ENCODE results near the gene IQCM.

DNA sequence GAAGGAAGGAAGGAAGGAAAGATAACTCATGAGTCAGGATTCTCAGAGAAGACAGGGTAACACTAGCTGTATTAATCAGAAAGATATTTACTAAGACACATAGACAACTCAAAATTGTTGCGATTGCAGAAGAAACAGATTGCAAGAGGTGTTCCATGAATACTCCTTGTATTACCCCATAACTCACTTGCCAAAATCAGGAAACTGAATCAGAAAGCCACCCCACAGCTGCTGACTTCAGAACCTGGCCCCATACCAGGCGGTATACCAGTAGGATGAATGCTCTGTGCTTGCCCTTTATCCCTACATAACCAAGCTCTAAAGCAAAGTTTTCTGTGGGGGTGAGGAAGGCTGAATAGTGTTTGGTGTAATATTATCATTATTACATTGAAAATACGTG lies 468.5 kb downstream of the IQCM start:
- TF ChIP-seq, protein P1, sequence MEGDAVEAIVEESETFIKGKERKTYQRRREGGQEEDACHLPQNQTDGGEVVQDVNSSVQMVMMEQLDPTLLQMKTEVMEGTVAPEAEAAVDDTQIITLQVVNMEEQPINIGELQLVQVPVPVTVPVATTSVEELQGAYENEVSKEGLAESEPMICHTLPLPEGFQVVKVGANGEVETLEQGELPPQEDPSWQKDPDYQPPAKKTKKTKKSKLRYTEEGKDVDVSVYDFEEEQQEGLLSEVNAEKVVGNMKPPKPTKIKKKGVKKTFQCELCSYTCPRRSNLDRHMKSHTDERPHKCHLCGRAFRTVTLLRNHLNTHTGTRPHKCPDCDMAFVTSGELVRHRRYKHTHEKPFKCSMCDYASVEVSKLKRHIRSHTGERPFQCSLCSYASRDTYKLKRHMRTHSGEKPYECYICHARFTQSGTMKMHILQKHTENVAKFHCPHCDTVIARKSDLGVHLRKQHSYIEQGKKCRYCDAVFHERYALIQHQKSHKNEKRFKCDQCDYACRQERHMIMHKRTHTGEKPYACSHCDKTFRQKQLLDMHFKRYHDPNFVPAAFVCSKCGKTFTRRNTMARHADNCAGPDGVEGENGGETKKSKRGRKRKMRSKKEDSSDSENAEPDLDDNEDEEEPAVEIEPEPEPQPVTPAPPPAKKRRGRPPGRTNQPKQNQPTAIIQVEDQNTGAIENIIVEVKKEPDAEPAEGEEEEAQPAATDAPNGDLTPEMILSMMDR (IDR thresholded peaks at IDR 0.05; ENCODE audit: insufficient read depth, low read length): no peak
- TF ChIP-seq POLR2AphosphoS5 (IDR thresholded peaks at IDR 0.05; ENCODE audit: low read depth): no peak
- TF ChIP-seq SPI1 (IDR thresholded peaks at IDR 0.05; ENCODE audit: borderline replicate concordance, low read depth): no peak
- TF ChIP-seq, protein P2, sequence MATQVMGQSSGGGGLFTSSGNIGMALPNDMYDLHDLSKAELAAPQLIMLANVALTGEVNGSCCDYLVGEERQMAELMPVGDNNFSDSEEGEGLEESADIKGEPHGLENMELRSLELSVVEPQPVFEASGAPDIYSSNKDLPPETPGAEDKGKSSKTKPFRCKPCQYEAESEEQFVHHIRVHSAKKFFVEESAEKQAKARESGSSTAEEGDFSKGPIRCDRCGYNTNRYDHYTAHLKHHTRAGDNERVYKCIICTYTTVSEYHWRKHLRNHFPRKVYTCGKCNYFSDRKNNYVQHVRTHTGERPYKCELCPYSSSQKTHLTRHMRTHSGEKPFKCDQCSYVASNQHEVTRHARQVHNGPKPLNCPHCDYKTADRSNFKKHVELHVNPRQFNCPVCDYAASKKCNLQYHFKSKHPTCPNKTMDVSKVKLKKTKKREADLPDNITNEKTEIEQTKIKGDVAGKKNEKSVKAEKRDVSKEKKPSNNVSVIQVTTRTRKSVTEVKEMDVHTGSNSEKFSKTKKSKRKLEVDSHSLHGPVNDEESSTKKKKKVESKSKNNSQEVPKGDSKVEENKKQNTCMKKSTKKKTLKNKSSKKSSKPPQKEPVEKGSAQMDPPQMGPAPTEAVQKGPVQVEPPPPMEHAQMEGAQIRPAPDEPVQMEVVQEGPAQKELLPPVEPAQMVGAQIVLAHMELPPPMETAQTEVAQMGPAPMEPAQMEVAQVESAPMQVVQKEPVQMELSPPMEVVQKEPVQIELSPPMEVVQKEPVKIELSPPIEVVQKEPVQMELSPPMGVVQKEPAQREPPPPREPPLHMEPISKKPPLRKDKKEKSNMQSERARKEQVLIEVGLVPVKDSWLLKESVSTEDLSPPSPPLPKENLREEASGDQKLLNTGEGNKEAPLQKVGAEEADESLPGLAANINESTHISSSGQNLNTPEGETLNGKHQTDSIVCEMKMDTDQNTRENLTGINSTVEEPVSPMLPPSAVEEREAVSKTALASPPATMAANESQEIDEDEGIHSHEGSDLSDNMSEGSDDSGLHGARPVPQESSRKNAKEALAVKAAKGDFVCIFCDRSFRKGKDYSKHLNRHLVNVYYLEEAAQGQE (IDR thresholded peaks at IDR 0.05; ENCODE audit: insufficient replicate concordance, low read depth): no peak
- no peak for TF ChIP-seq GABPA (IDR thresholded peaks at IDR 0.05; ENCODE audit: low read depth)

All from HL-60 (cell line).